Temporal lobe (tissue), 1 donor: ENCODE results near the gene EXO1. TPM values are rescaled to one million over a fixed set of nuclear protein-coding genes. Genes with fewer than 3 reads are reported as not detected.

Experiments
- total RNA-seq: library from RNA; depleted of rRNA; stranded (reverse); fragments of >200 nt; gene quantifications from one replicate; pipeline ENCODE4 v1.2.3, GENCODE V29; 2014

The EXO1 gene
- total RNA-seq, 1 donor from 2014 or later = 2.2 TPM

Other genes starting within 250 kb of the EXO1 start
- gene CHML, start 207.8 kb upstream of the EXO1 start, total RNA-seq = 58.0 TPM
- 9.6 TPM for gene OPN3, start 207.8 kb upstream of the EXO1 start, total RNA-seq
- gene WDR64, start 195.9 kb upstream of the EXO1 start, total RNA-seq = not detected
- not detected for gene BECN2, start 109.6 kb downstream of the EXO1 start, total RNA-seq
- gene MAP1LC3C, start 150.9 kb downstream of the EXO1 start, total RNA-seq = 0.25 TPM